NCI-H2196 treated with DMSO at 0.1 percent for 48 hours (cell line): ENCODE measurements around the gene WIZ.
"Not testable (repeated sequence)": the region's sequence is repeated elsewhere in the genome, so short reads cannot be mapped to it uniquely, and the experiment has no call there.

Experiments used
- DNase-seq: peaks from one replicate; lab custom pipeline; 2025; ENCODE audit not compliant: unreplicated experiment; lab: John Stamatoyannopoulos, UW

Gene WIZ

GRCh38 chr19:15411351-15411750 is 38.4 kb downstream of the WIZ start:
- not testable (repeated sequence) for DNase-seq

- DNase-seq = no peak
These were observed 45.0 kb downstream of the WIZ start for GRCh38 chr19:15404780-15405211.

DNA sequence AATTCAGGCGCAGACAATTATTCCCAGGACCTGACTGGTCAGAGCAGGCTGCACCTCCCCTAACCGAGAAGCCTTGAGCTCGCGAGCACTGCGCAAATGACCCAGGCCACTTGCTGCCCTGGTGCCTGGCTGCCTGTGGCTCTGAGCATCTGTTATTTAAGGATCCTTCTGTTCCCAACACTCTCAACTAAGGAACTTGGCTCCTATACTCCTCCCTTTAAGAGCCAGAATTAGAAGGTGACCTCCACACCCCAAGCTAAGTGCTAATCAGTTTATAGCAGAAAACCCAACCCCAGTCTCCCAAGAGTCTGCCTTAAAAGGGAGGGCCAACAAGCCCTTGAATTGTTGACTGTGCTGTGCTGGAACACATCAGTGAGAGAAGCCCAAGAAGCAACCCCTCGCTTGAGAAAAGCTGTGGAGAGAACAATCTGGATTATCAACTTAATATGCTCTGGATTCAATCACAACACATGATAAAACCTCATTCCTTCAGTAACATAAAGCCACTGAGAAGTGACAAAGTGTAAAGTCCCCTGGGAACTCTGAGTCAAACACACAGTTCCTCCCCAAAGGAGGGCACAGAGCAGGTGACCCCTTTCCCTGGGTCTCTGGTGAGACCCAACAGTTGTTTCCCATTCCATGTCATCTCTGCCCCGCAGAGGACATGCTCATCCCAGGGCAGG is 45.5 kb downstream of the WIZ start:
- DNase-seq = no peak

DNA sequence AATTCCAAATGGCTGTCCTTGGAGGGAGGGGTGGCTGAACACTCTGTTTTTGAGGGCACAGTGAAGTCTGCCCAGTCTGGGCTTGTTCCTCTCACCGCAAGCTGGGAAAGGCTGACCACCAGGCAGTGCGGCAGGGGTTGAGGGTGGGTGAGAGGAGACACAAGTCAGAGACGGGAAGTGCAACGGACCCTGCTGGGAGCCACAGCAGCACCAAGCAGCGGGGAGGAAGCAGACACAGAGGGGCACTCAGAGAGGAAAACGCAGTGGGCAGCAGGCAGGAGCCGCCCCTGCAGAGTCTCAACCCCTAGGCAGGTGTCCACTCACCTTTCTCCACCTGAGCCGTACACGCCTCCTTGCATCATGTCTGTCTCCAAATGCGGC is 46.6 kb downstream of the WIZ start:
- DNase-seq = no peak

DNA sequence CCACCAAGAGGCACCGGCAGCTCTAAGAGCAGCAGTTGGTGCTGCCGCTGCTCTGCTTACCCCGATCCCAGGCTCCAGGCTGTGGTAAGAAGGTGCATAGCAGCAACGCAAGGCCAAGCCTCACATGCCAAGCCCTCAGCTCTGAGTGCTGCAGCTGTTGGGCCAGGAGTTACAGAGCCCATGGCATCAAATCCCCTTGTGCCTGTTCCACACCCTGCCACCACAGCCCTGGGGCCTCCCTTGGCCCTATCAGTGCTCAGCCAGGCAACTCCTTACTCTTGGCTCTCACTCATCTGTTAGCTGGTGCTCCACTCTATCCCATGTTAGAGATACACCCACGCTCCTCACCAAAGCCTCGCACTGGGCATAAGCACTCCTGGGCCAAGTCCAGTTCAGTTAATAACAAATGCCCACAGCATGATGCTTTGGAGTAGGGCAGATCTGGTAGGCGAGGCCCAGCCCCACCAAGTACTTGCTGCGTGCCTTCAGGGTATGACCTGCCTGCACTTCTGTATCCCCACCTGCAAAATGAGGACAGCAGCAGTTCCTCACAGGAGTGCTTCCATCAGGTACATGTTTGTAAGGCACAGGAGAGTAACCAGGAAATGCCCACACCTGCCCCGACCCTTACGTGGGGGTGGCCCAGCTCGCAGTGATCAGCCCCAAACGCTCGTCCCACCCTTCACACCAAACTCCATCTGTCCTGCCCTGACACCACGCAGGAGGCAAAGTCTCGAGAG is 47.2 kb downstream of the WIZ start:
- DNase-seq = no peak

DNA sequence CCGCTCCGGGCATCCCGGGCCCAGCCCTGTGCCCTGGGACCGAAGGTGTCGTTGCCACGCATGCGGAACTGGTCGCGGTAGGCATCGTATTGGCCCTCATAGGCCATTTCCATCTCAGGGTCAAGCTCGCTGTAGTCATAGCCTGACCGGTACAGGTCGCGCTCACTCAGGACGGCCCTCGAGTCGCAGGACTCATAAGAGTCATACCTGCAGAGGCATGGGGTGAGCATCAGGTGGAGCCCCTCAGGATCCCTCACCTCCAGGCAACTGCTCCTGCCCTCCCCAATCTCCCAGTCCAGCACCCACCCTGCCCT is 48.4 kb downstream of the WIZ start:
- no peak for DNase-seq

DNA sequence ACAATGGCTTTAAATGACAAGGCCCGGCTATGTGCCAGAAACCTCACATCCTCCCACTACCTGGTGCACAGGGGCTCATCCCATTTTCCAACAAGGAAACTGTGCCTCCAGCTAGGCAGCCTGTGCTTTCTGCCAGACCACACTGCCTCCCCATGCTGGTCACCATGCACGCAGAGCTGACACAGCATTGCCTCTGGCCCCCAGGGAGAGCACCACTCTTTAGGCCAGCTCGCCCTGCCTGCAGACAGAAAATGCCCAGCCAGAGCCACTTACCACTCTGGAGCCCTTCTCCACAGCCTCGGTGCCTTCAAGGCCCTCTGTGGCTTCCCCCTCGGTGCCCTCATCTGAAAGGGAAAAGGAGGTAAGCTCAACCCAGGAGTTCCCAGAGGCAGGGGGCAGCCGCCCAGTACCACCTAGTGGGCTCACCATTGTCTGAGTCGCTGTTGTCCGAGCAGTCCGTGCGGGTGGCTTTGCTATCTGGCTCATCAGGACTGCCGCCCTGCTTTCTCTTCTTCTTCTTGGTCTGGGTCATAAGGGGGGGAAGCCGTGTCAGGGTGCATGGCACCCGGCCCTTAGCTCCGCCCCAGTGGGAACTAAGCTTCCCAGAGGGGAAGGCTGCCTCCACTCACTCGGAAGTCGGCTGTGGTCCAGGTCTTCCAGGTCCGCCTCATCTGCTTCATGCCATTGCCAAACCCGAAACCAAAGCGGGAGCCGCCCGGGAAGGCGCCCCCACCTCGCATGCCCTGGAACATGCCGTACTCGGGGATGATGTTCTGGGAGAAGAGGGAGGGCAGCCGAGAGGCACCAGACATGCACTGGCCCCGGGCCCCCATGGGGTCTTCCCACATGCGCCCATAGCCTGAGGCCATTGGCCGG is 49.0 kb downstream of the WIZ start:
- no peak for DNase-seq

DNA sequence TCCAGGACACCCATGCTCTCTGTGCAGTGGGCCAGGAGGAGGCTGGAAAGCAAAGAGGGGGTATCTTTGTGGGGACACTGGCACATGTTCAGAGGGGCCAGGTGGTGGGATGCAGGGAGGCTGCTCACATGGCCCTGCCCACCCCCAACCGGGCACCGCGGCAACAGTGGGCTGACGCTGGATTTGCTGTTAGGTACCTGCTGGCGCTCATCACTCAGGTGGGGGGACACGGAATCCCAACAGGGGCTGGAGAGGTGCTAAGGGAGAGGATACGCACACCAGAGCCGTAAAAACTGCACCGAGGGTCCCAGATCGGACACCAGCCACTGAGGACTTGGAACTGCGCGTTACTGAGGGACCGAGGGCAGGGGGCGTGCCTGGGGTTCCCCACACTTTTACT is 50.1 kb downstream of the WIZ start:
- no peak for DNase-seq

DNA sequence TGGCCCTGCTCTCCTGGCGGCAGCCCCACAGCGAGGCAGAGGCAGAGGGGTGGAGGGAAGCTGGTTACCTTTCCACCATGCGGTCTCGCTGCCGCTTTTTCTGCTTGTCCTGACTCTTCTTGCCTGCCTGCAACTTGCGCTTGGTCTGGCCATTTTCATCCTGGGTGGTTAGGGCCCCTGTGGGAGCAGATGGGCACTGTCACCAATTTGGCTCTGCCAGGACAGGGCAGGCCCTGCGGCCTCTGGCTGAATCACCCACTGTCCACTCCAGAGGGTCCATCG is 50.6 kb downstream of the WIZ start:
- DNase-seq = no peak

GRCh38 chr19:15398501-15399233 is 51.1 kb downstream of the WIZ start:
- DNase-seq = no peak

DNA sequence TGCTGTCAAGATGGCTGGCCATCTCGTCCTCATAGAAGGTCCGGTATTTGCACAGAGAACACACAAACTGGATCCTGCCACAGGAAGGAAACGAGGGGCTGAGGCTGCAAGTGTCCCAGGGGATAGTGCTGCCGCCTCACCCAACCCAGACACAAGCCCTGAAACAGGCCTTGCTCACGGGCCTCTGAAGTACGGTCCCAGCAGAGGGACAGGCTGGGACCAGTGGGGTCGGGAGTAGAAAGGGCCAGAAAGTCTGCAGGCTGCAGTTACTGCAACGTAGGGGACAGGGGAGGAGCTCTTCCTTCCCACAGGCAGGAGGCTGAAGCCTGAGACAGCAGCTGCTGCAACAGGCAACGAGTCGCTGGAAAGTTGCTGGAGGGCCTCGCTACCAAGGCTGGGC is 52.0 kb downstream of the WIZ start:
- DNase-seq = no peak

DNA sequence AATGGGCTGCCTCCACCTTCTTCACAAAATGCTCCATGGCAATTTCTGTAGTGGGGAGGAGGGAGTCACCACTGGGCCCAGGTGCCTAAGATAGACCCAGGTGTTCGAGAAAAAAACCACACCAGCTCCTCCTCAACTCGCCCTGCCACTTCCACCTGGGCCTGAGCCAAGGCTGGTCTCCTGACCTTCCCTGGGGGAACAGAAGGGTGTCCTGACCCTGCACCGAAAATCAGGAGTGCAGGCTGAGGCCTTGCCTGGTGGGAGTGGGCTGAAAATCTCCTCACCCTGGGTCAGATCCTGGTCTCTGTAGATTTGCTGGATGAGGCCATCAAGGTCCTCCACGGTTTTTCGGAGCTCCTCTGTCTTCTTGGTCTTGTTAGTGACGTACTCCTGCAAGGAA is 52.5 kb downstream of the WIZ start:
- no peak for DNase-seq

GRCh38 chr19:15396436-15396835 is 53.3 kb downstream of the WIZ start:
- no peak for DNase-seq

DNA sequence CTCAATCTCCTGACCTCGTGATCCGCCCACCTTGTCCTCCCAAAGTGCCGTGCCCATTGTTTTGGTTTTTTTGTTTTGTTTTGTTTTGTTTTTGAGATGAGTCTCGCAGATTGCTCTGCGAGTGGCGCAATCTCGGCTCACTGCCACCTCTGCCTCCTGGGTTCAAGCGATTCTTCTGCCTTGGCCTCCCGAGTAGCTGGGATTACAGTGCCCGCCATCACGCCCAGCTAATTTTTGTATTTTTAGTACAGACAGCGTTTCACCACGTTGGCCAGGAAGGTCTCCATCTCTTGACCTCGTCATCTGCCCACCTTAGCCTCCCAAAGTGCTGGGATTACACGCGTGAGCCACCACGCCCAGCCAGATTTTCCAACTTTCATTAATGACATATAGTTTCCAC is 54.5 kb downstream of the WIZ start:
- DNase-seq = not testable (repeated sequence)

DNA sequence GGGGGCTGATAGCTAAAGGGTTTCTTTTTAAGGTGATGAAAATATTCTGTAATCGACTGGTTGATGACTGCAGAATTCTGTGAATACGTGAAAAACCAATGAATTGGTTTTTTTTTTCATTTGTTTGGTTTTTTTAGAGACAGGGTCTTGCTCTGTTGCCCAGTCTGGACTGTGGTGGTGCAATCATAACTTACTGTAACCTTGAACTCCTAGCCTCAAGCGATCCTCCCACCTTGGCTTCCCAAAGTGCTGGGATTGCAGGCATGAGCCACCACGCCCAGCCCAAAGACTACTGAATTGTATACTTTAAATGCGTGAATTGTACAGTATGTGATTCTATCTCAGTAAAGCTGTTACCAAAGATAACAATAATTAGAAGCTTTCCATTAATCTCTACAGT is 55.3 kb downstream of the WIZ start:
- DNase-seq = no peak

DNA sequence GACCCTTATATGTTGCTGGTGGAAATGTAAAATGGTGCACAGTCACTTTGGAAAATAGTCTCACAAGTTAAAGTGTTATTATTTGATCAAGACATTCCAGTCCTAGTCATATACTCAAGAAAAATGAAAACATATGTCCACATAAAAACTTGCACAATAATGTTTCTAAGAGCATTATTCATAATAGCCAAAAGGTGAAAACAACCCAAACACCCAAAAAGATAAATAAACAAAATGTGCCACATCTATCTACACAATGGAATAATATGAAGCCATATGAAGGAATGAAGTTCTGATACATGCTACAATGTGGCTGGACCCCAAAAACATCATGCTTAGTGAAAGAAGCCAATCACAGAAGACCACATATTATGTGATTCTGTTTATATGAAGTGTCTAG is 55.8 kb downstream of the WIZ start:
- no peak for DNase-seq

DNA sequence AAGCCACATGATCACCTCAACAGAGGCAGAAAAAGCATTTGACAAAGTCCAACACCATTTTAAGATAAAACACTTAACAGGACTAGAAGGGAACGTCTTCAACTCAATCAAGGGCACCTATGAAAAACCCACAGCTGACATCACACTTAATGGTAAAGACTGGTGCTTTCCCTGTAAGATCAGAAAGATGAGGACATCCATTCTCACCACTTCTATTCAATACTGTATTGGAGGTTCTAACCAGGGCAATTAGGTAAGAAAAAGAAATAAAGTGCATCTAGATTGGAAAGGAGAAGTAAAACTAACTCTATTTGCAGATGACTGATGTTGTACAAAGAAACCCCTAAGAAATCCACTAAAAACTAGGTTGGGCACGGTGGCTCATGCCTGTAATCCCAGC is 58.9 kb downstream of the WIZ start:
- no peak for DNase-seq

DNA sequence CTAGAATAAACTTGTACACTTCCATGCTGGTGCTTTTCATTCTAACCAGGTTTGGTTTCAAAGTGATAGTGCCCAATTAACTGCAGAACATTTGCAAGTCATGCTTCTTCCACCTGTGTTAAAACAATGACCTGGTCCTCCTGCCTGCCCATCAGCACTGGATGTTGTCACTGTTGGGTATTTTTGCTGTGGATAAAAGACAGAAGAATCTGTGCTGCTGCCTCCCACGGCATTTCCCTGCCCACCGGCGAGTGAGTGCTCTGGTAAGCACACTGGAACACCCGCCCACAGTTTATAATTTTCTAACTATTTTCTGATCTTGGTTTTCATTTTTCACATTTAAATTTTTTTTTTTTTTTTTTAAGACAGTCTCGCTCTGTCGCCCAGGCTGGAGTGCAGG is 67.9 kb downstream of the WIZ start:
- DNase-seq = no peak

- no peak for DNase-seq
These were observed 68.3 kb downstream of the WIZ start for GRCh38 chr19:15381429-15381828.

DNA sequence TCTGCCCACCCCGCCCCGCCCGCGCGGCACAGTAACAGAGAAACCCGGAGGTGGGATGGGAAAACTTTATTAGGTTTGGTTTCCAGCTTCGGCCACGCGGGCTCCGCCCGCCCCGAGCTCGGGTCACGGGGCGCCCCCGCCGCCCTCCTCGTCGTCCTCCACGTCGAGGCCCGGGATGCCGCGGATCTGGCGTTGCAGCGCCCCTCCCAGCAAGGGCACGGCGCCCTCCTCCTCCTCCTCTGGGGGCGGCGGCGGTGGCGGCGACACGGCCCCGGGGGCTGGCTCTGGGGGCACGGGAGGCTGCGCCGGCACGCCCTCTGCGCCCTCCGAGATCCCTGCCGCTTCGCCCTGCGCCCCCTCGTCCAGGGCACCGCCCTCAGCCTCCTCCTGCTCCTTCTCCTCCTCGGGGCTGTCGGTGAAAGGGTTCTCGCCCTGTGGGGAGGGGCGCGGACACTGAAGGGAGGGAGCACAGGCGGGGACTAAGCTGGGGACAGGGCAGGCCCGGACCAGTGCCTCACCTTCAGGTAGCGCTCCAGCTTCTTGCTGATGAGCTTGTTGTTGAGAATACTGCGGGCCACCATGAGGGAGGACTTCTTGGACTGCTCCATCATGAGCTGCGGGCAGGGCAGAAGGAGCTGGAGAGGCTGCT is 69.6 kb downstream of the WIZ start:
- peak; percentile 56 for DNase-seq
